Liver (tissue), 9 donors: ENCODE results near the gene TMEM255B. TPM values are rescaled to one million over a fixed set of nuclear protein-coding genes. Genes with fewer than 3 reads are reported as not detected.

Source experiments
- DNase-seq: peaks from one replicate; pipeline ENCODE4 v3.0.0-alpha.2; 2017; ENCODE audit warnings: low spot score
- H3K27ac ChIP-seq, 2 donors: one replicate each; pipeline ENCODE4 v1.7.0; 2013; ENCODE audit warnings: inconsistent platforms in 2 of 2, low read length in 2 of 2, control low read depth in 1 of 2, low read depth in 1 of 2, mild to moderate bottlenecking in 1 of 2
- H3K27me3 ChIP-seq, 4 donors: one replicate each; pipeline versions ENCODE4 v1.6.1 to v1.7.0; 2013; ENCODE audit warnings: low read length in 3 of 4, inconsistent platforms in 1 of 4, mild to moderate bottlenecking in 1 of 4, moderate library complexity in 1 of 4; ENCODE audit not compliant: control insufficient read depth in 4 of 4, insufficient read depth in 4 of 4
- H3K36me3 ChIP-seq, 4 donors: one replicate each; pipeline versions ENCODE4 v1.6.1 to v1.7.0; 2013; ENCODE audit warnings: low read length in 3 of 4, mild to moderate bottlenecking in 3 of 4, low read depth in 1 of 4, moderate library complexity in 1 of 4; ENCODE audit not compliant: control insufficient read depth in 4 of 4, insufficient read depth in 3 of 4
- H3K4me1 ChIP-seq, 4 donors: one replicate each; pipeline versions ENCODE4 v1.6.1 to v1.7.0; 2013; ENCODE audit warnings: low read length in 3 of 4, mild to moderate bottlenecking in 3 of 4, moderate library complexity in 1 of 4; ENCODE audit not compliant: control insufficient read depth in 4 of 4, insufficient read depth in 4 of 4
- H3K4me3 ChIP-seq, 3 donors: one replicate each; pipeline versions ENCODE4 v1.6.1 to v1.7.0; 2013; ENCODE audit warnings: low read length in 3 of 3, control low read depth in 1 of 3, low read depth in 1 of 3, mild to moderate bottlenecking in 1 of 3
- H3K9ac ChIP-seq, 2 donors: one replicate each; pipeline ENCODE4 v1.7.0; 2013; ENCODE audit warnings: low read length in 2 of 2, mild to moderate bottlenecking in 2 of 2, moderate library complexity in 2 of 2, control low read depth in 1 of 2, low read depth in 1 of 2
- H3K9me3 ChIP-seq, 4 donors: one replicate each; pipeline versions ENCODE4 v1.6.1 to v1.7.0; 2013; ENCODE audit warnings: low read length in 3 of 4; ENCODE audit not compliant: control insufficient read depth in 4 of 4
- ATF3 ChIP-seq: IDR thresholded peaks from 2 replicates; pipeline ENCODE4 v1.6.1; 2016; ENCODE audit warnings: antibody characterized with exemption
- CTCF ChIP-seq: fragments of 150-350 bp; IDR thresholded peaks from 2 replicates; pipeline ENCODE4 v1.5.1; 2017; ENCODE audit warnings: improper control_type of control experiment, low read depth, low read length; ENCODE audit not compliant: missing input control
- FOXA1 ChIP-seq: IDR thresholded peaks from 2 replicates; pipeline ENCODE4 v1.6.1; 2016; ENCODE audit warnings: antibody characterized with exemption
- FOXA2 ChIP-seq: IDR thresholded peaks from 2 replicates; pipeline ENCODE4 v1.6.1; 2016; ENCODE audit warnings: antibody characterized with exemption
- HNF4A ChIP-seq, 2 donors: conservative IDR thresholded peaks; 2 replicates each; pipeline ENCODE4 v1.6.1; 2016; ENCODE audit warnings: antibody characterized with exemption in 2 of 2, mild to moderate bottlenecking in 2 of 2
- HNF4G ChIP-seq: IDR thresholded peaks from 2 replicates; pipeline ENCODE4 v1.6.1; 2016; ENCODE audit warnings: antibody characterized with exemption
- JUND ChIP-seq, 2 donors: IDR thresholded peaks; 2 replicates each; pipeline ENCODE4 v1.6.1; 2016; ENCODE audit warnings: antibody characterized with exemption in 2 of 2
- MAX ChIP-seq: IDR thresholded peaks from 2 replicates; pipeline ENCODE4 v1.6.1; 2016; ENCODE audit warnings: antibody characterized with exemption
- NR2F2 ChIP-seq: IDR thresholded peaks from 2 replicates; pipeline ENCODE4 v1.6.1; 2016; ENCODE audit warnings: antibody characterized with exemption
- REST ChIP-seq: IDR thresholded peaks from 2 replicates; pipeline ENCODE4 v1.6.1; 2016; ENCODE audit warnings: antibody characterized with exemption, mild to moderate bottlenecking
- RXRA ChIP-seq, 2 donors: IDR thresholded peaks; 2 replicates each; pipeline ENCODE4 v1.6.1; 2017 to 2018; ENCODE audit warnings: antibody characterized with exemption in 2 of 2, mild to moderate bottlenecking in 1 of 2
- SP1 ChIP-seq: IDR thresholded peaks from 2 replicates; pipeline ENCODE4 v1.6.1; 2018; ENCODE audit warnings: antibody characterized with exemption, mild to moderate bottlenecking
- TAF1 ChIP-seq: conservative IDR thresholded peaks from 2 replicates; pipeline ENCODE4 v1.6.1; 2016; ENCODE audit warnings: antibody characterized with exemption, mild to moderate bottlenecking
- YY1 ChIP-seq: IDR thresholded peaks from 2 replicates; pipeline ENCODE4 v1.6.1; 2016; ENCODE audit warnings: antibody characterized with exemption, mild to moderate bottlenecking
- ZBTB33 ChIP-seq: IDR thresholded peaks from 2 replicates; pipeline ENCODE4 v1.6.1; 2016; ENCODE audit warnings: antibody characterized with exemption
- WGBS: extraction: QIAGEN DNeasy Blood & Tissue Kit; methylation state at CpG from one replicate; pipeline ENCODE4 v1.1.7; 2013; 5-methylcytosine and 5-hydroxymethylcytosine counted together
- polyA plus RNA-seq, 2 donors: library from polyadenylated mRNA; stranded (reverse) in 1 of 2; unstranded in 1 of 2; fragments of 200-250 nt in 1 of 2; fragments of >200 nt in 1 of 2; fragmentation: Nextera tagmentation in 1 of 2; extraction: Ambion mirVana in 1 of 2; gene quantifications; one replicate each; pipeline versions ENCODE4 v1.2.1 to v1.2.3, GENCODE V29; 2013 to 2015
- total RNA-seq, 2 donors: library from RNA; depleted of rRNA; stranded (reverse); fragments of >200 nt; gene quantifications; one replicate each; pipeline ENCODE4 v1.2.3, GENCODE V29; 2014
- donor health status: healthy.
- donor health status: healthy.
- donor health status: healthy.
- donor health status: healthy.
- donor health status: healthy.

Gene TMEM255B
- total and polyA plus RNA-seq, 4 donors = 0.37 to 8.6 (median 3.5) TPM

- no peak for DNase-seq
- H3K4me1 ChIP-seq = peaks cover 13 to 42% (median 32%) of the 10 kb centered on the region in 4 donors
These were observed 97.7 kb downstream of the TMEM255B start for GRCh38 chr13:113856716-113857065.

GRCh38 chr13:113857531-113858195 is 98.6 kb downstream of the TMEM255B start:
- no peak for TF ChIP-seq REST
- TF ChIP-seq CTCF = no peak
- no peak for TF ChIP-seq FOXA1
- no peak for TF ChIP-seq ATF3
- TF ChIP-seq SP1 = no peak
- no peak for TF ChIP-seq HNF4A (conservative IDR thresholded peaks at IDR 0.05)
- no peak for TF ChIP-seq ZBTB33
- no peak for TF ChIP-seq MAX
- no peak for TF ChIP-seq NR2F2
- no peak for TF ChIP-seq YY1
- no peak for TF ChIP-seq RXRA (IDR thresholded peaks at IDR 0.05)
- no peak for TF ChIP-seq JUND (IDR thresholded peaks at IDR 0.05)
- no peak for TF ChIP-seq HNF4G
- H3K36me3 ChIP-seq = no peaks in the 10 kb centered on the region
- H3K4me1 ChIP-seq = peaks cover 11 to 42% (median 32%) of the 10 kb centered on the region in 4 donors
- H3K9ac ChIP-seq = no peak overlapping the region
- H3K27ac ChIP-seq = no peak overlapping the region
- H3K4me3 ChIP-seq = no peak overlapping the region
- no peaks in the 10 kb centered on the region for H3K27me3 ChIP-seq
- no peaks in the 10 kb centered on the region for H3K9me3 ChIP-seq
- WGBS = 89% methylated on average over 20 of the region's 20 CpGs
- no peak for DNase-seq

More at GRCh38 chr13:113856716-113857065, 97.7 kb downstream of the TMEM255B start:
- 29% methylated on average over 9 of the region's 9 CpGs for WGBS
- no peak overlapping the region for H3K4me3 ChIP-seq
- H3K9ac ChIP-seq = no peak overlapping the region
- no peaks in the 10 kb centered on the region for H3K27me3 ChIP-seq
- H3K36me3 ChIP-seq = no peaks in the 10 kb centered on the region
- TF ChIP-seq FOXA2 (peak; percentile 52), YY1 (peak; percentile 37), TAF1 (no peak), NR2F2 (no peak), RXRA (IDR thresholded peaks at IDR 0.05) (peak in 1 of 2 donors; percentile 47), HNF4A (conservative IDR thresholded peaks at IDR 0.05) (peak in 1 of 2 donors; percentile 56)
- no peak overlapping the region for H3K27ac ChIP-seq
- no peaks in the 10 kb centered on the region for H3K9me3 ChIP-seq
